SJSA1 (cell line): Measurements from ENCODE around the gene CDKL2. TPM values are rescaled to one million over a fixed set of nuclear protein-coding genes. Genes with fewer than 3 reads are reported as not detected.
A peak's percentile ranks its signal among the peaks of the same experiment; 100 is the strongest.
"Not testable (repeated sequence)": the region's sequence is repeated elsewhere in the genome, so short reads cannot be mapped to it uniquely, and the experiment has no call there.

Source experiments
- DNase-seq, 2 experiments: peaks; one replicate each; pipeline ENCODE4 v3.0.0-alpha.2; 2015 to 2020; ENCODE audit warnings: low spot score in 2 of 2, low read depth in 1 of 2
- H3K27ac ChIP-seq: fragments of 250-450 bp; sonication (Bioruptor Pico); 2 replicates; pipeline ENCODE4 v1.5.1; 2020; ENCODE audit warnings: mild to moderate bottlenecking, moderate library complexity
- H3K27me3 ChIP-seq: fragments of 250-450 bp; sonication (Bioruptor Pico); replicated peaks from 2 replicates; pipeline ENCODE4 v1.5.1; 2020; ENCODE audit warnings: mild to moderate bottlenecking, moderate library complexity
- H3K36me3 ChIP-seq: fragments of 250-450 bp; sonication (Bioruptor Pico); 2 replicates; pipeline ENCODE4 v1.5.1; 2020; ENCODE audit warnings: mild to moderate bottlenecking
- H3K4me1 ChIP-seq: fragments of 250-450 bp; sonication (Bioruptor Pico); replicated peaks from 2 replicates; pipeline ENCODE4 v1.6.1; 2021; ENCODE audit warnings: mild to moderate bottlenecking
- H3K4me3 ChIP-seq: fragments of 250-450 bp; sonication (Bioruptor Pico); 2 replicates; pipeline ENCODE4 v1.5.1; 2020; ENCODE audit warnings: mild to moderate bottlenecking
- H3K9me3 ChIP-seq: fragments of 250-450 bp; sonication (Bioruptor Pico); replicated peaks from 2 replicates; pipeline ENCODE4 v1.5.1; 2020; ENCODE audit warnings: mild to moderate bottlenecking
- total RNA-seq: library from RNA; depleted of rRNA; stranded (reverse); fragments of >200 nt; shearing (Covaris generic); gene quantifications from 2 replicates; pipeline ENCODE4 v1.2.3, GENCODE V29; 2014

The CDKL2 gene
- total RNA-seq, 1 experiment from 2014 or later: 0.37 TPM

GRCh38 chr4:75561789-75562188 lies 68.5 kb downstream of the CDKL2 start:
- Histone ChIP-seq H3K27ac (no peak overlapping the region), H3K4me1 (no peaks in the 10 kb centered on the region), H3K36me3 (no peaks in the 10 kb centered on the region), H3K4me3 (no peak overlapping the region), H3K27me3 (peaks cover 4% of the 10 kb centered on the region; the same call in 1 of the 2 replicates), H3K9me3 (no peaks in the 10 kb centered on the region)
- DNase-seq: no peak

DNA sequence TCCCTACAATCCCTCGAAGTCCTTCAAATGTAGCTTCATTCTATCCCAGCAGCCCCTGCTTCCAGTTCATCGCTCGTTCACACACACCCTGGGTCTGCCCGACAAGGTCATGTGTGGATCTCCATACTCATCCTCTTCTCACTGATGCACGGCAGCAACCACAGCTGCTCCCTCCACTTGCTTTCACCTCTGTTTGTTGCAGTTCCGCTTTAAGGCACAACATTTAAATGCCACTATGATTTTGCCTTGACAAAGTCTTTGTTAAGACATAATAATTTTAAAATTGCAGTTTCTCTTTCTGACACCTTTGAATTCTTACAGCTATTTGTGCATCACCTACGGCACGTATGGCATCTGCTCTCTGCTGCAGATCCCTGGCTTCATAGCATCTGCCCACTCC lies 72.6 kb downstream of the CDKL2 start:
- peaks cover 5% of the 10 kb centered on the region; the same call in 1 of the 2 replicates for H3K27me3 ChIP-seq
- no peak overlapping the region for H3K27ac ChIP-seq
- no peak overlapping the region for H3K4me3 ChIP-seq
- peaks cover 11% of the 10 kb centered on the region for H3K4me1 ChIP-seq
- no peak for DNase-seq
- no peaks in the 10 kb centered on the region for H3K36me3 ChIP-seq
- H3K9me3 ChIP-seq: no peaks in the 10 kb centered on the region

DNA sequence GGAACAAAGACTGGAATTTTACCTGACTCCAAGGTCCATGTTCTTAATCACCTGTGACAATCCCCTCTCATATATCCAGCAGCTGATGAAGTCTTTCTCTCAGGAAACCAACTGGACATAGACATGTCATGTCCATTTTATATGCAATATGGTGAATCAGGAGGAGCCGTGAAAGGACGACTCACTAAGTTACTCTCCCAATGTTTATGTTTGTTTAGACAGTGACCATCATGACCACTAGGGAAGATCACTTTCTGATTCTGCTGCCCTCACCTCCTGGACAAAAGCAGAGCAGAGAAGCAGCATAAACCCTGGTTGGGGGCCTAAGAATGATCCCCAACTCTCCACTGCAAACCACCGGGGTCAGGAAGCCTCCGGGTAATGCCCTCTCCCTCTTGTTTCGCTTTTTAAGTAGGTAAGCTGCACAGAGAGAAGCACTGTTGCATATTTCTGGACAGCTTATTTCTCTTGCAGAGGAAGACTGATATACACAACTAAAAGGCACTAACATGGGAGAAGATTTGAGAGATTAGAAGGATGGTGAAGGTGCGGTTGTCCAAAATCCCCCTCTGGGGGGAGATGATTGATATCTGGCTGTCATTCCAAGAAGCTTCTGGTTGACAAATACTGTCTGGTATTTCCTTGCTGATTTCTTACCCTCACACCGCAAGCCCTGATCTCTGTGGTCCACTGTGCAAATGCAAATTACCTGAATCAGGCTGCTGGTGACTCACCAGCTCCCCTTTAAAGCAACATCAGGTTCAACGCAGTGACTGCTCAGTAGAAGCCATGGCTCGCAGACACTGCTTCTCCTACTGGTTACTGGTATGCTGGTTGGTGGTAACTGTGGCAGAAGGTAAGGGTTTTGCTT lies 74.8 kb downstream of the CDKL2 start, which contains the start of gene ODAPH:
TSS of gene ODAPH (plus strand) at position 773 of the 871 bp plus-strand sequence. CDS start at position 790, 17 bp downstream.
- no peak within 1 kb of the TSS for H3K4me3 ChIP-seq
- H3K27ac ChIP-seq: no peak within 1 kb of the TSS
- peaks cover 11% of the 10 kb centered on the region for H3K4me1 ChIP-seq
- H3K9me3 ChIP-seq: no peaks in the 10 kb centered on the region
- peak in 1 of 2 experiments; percentile 20 for DNase-seq
- peaks cover 5% of the 10 kb centered on the region; the same call in 1 of the 2 replicates for H3K27me3 ChIP-seq
- H3K36me3 ChIP-seq: no peaks in the 10 kb centered on the region

DNA sequence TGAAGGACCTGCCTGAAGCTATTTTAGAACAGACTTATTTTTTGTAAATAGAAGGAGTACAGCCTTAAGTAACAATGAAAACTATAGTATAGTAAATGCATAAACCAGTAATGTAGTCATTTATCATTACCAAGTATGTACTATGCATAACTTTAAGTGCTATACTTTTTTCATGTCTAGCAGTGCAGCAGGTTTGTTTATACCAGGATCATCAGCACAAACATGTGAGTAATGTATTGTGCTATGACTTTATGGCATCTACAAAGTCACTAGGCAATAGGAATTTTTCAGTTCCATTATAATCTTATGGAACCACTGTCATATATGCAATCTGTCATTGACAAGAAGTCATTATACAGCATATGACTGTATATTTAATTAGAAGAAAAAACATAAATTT lies 77.9 kb downstream of the CDKL2 start:
- Histone ChIP-seq H3K4me3 (no peak overlapping the region), H3K27ac (no peak overlapping the region), H3K36me3 (no peaks in the 10 kb centered on the region), H3K27me3 (peaks cover 5% of the 10 kb centered on the region; the same call in 1 of the 2 replicates), H3K4me1 (peaks cover 11% of the 10 kb centered on the region), H3K9me3 (no peaks in the 10 kb centered on the region)
- no peak for DNase-seq

GRCh38 chr4:75549019-75549418 lies 81.3 kb downstream of the CDKL2 start:
- Histone ChIP-seq H3K36me3 (no peaks in the 10 kb centered on the region), H3K27ac (no peak overlapping the region), H3K9me3 (no peaks in the 10 kb centered on the region), H3K27me3 (no peaks in the 10 kb centered on the region), H3K4me3 (no peak overlapping the region), H3K4me1 (no peaks in the 10 kb centered on the region)
- DNase-seq: no peak

DNA sequence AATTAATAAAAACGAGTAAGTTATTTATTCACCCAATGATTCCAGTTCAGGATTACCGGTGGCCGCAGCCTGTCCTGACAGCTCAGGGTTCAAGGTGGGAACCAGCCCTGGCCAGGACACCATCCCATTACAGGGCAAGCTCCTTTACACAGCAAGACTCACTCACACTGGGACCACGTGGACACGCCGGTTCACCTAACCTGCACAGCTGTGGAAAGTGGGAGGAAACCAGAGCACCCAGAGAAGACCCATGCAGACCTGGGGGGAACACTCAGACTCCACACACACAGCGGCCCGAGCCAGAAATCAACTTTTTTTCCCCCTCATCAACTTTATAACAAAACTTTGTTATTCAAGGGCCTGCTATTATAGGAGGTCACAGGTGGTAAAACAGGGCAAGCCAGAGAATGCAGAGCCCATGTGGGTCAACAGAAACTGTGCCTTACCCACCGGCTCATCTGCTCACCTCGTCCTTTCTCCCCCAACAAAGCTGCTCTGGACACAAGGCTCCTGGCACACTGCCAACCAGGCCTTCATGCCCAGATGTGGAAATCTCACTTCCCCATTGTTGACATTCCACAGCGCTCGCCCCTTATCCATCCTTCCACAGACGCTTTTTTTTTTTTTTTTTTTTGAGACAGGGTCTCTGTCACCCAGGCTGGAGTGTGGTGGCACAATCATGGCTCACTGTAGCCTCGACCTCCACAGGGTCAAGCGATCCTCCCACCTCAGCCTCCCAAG lies 82.5 kb downstream of the CDKL2 start:
- DNase-seq: no peak

DNA sequence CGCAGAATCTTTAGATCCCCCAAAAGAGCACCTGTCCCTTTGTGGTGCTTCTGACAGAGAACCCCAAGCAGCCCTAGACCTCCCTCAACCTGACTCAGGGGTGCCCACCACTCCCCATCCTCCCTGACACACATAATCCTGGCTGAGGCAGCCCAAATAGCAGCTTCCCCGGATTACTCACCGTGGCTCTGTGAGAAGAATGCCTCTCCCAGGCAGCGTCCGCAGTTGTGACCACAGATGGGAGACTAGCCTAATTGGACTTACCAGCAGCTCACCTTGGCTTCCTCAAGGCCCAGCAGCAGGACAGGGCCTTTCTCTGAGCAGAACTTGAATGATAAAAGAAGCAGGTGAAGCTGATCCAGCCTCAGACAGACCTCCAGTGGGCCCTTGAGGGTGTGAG lies 84.8 kb downstream of the CDKL2 start:
- no peak overlapping the region for H3K27ac ChIP-seq
- H3K4me1 ChIP-seq: no peaks in the 10 kb centered on the region
- no peak overlapping the region for H3K4me3 ChIP-seq
- no peaks in the 10 kb centered on the region for H3K36me3 ChIP-seq
- DNase-seq: no peak
- H3K27me3 ChIP-seq: no peaks in the 10 kb centered on the region
- no peaks in the 10 kb centered on the region for H3K9me3 ChIP-seq

More for the DNA sequence above, 82.5 kb downstream of the CDKL2 start:
- no peaks in the 10 kb centered on the region for H3K9me3 ChIP-seq
- no peak overlapping the region for H3K4me3 ChIP-seq
- H3K36me3 ChIP-seq: no peaks in the 10 kb centered on the region
- H3K27me3 ChIP-seq: no peaks in the 10 kb centered on the region
- no peaks in the 10 kb centered on the region for H3K4me1 ChIP-seq
- no peak overlapping the region for H3K27ac ChIP-seq

GRCh38 chr4:75544870-75545269 lies 85.5 kb downstream of the CDKL2 start:
- H3K9me3 ChIP-seq: no peaks in the 10 kb centered on the region
- H3K4me1 ChIP-seq: no peaks in the 10 kb centered on the region
- H3K27ac ChIP-seq: no peak overlapping the region
- H3K27me3 ChIP-seq: no peaks in the 10 kb centered on the region
- H3K4me3 ChIP-seq: no peak overlapping the region
- H3K36me3 ChIP-seq: no peaks in the 10 kb centered on the region
- no peak for DNase-seq

DNA sequence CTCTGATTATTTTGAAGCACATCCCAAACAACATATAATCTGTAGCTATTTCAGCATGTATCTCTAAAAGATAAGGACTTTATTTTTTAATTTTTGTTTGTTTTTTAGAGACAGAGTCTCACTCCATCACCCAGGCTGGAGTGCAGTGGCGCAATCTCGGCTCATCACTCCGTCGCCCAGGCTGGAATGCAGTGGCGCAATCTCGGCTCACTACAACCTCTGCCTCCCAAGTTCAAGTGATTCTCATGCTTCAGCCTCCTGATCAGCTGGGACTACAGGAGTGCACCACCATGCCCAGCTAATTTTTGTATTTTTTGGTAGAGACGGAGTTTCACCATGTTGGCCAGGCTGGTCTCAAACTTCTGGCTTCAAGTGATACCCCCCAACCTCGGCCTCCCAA lies 86.1 kb downstream of the CDKL2 start:
- not testable (repeated sequence) for DNase-seq, H3K9me3 ChIP-seq, H3K4me3 ChIP-seq, H3K36me3 ChIP-seq, H3K27ac ChIP-seq, H3K27me3 ChIP-seq, H3K4me1 ChIP-seq

DNA sequence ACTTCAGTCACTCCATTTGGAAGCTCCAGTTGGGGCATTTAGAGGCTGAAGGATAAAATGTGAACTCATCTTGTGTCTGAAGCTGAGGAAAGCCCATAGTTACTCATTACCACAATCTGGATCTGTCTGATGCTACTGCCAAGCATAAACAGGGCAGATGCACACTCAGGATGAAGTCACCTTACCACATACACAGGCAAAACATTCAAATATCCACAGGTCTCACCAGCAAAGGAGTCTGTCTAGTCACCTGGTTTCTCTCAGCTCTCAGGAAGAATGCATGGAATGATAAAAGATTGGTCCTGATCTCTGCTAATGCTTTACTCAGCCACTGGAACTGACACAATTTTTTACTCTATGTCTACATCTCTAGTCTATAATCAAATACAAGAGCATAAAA lies 87.5 kb downstream of the CDKL2 start:
- H3K4me3 ChIP-seq: no peak overlapping the region
- H3K27ac ChIP-seq: no peak overlapping the region
- no peaks in the 10 kb centered on the region for H3K9me3 ChIP-seq
- DNase-seq: no peak
- no peaks in the 10 kb centered on the region for H3K36me3 ChIP-seq
- H3K27me3 ChIP-seq: no peaks in the 10 kb centered on the region
- H3K4me1 ChIP-seq: no peaks in the 10 kb centered on the region

- H3K27me3 ChIP-seq, H3K27ac ChIP-seq, H3K4me1 ChIP-seq, H3K4me3 ChIP-seq, H3K9me3 ChIP-seq, DNase-seq, H3K36me3 ChIP-seq: not testable (repeated sequence)
Observed at GRCh38 chr4:75537308-75537707, 93.0 kb downstream of the CDKL2 start.

- H3K4me3 ChIP-seq, DNase-seq, H3K4me1 ChIP-seq, H3K36me3 ChIP-seq, H3K27ac ChIP-seq, H3K9me3 ChIP-seq, H3K27me3 ChIP-seq: not testable (repeated sequence)
Observed at GRCh38 chr4:75533926-75534325, 96.4 kb downstream of the CDKL2 start.

GRCh38 chr4:75533339-75533887 lies 96.9 kb downstream of the CDKL2 start:
- not testable (repeated sequence) for H3K27me3 ChIP-seq, H3K9me3 ChIP-seq, H3K36me3 ChIP-seq, H3K4me3 ChIP-seq, H3K4me1 ChIP-seq, H3K27ac ChIP-seq, DNase-seq
